Erythroblast (primary cell): ENCODE results near the gene MGAT2.

Experiments
- GATA1 ChIP-seq: IDR thresholded peaks from 2 replicates; pipeline ENCODE4 v1.6.1; 2011; ENCODE audit warnings: low read depth, mild to moderate bottlenecking, control low read depth, low read length, moderate library complexity
- POLR2A ChIP-seq: IDR thresholded peaks from 2 replicates; pipeline ENCODE4 v1.6.1; 2011; ENCODE audit warnings: mild to moderate bottlenecking, low read length

- no peak for TF ChIP-seq POLR2A
- TF ChIP-seq GATA1 = no peak
Observed at GRCh38 chr14:49659526-49660455, 39.2 kb downstream of the MGAT2 start.
